Nephron (organoid): ENCODE data around the gene DZIP1.

Experiments
- H3K27ac Mint-ChIP-seq, 3 experiments: 2 replicates each; pipeline ENCODE4 v1.8.0; 2020; ENCODE audit warnings: mixed read lengths in 3 of 3, mild to moderate bottlenecking in 2 of 3, moderate library complexity in 1 of 3
- H3K27me3 Mint-ChIP-seq: 2 replicates; pipeline ENCODE4 v1.8.0; 2021; ENCODE audit warnings: low read depth, mild to moderate bottlenecking, moderate library complexity, mixed read lengths
- H3K36me3 Mint-ChIP-seq: 2 replicates; pipeline ENCODE4 v1.8.0; 2020; ENCODE audit warnings: low read depth, mixed read lengths
- H3K4me1 Mint-ChIP-seq: 2 replicates; pipeline ENCODE4 v1.8.0; 2020; ENCODE audit warnings: mixed read lengths
- H3K4me3 Mint-ChIP-seq, 3 experiments: 2 replicates each; pipeline ENCODE4 v1.8.0; 2020; ENCODE audit warnings: mild to moderate bottlenecking in 3 of 3, mixed read lengths in 3 of 3, moderate library complexity in 2 of 3
- H3K9me3 Mint-ChIP-seq: 2 replicates; pipeline ENCODE4 v1.8.0; 2020; ENCODE audit warnings: mixed read lengths
- TF ChIP-seq, protein P1 (sequence below), 3 experiments: fragments of 200-600 bp; sonication (generic); IDR thresholded peaks; one replicate each; pipeline ENCODE4 v1.5.0; 2021; ENCODE audit warnings: antibody characterized with exemption in 3 of 3; ENCODE audit not compliant: unreplicated experiment in 3 of 3

Gene DZIP1

DNA sequence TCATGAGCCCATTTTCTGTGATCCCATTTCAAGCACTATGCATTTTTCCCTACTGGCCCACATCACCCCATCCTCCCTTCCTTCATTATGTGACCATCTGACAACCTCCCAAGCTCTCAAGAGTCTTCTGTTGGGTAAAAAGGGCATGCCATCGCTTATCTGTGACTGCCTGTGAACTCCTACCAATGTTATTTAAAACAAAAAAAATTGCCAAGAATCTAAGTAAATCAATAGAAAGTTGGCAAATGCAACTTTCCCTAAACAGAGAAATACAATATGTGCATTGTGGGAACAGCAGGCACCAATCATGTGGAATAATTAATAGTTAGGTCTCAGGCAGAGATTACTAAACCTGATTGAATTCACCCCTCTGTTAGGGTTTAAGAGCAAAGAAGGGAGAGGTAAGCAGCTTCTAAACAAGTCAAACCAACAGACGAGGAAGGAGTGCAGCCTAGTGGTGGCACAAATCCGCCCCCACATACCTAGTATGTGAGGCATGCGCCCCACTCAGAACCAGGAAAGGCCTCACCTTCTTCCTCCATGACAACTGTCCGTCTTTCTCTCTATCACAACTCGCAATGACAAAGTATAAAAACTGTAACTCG lies 29.8 kb downstream of the DZIP1 start:
- H3K4me3 Mint-ChIP-seq: no peak overlapping the region
- TF ChIP-seq, protein P1, sequence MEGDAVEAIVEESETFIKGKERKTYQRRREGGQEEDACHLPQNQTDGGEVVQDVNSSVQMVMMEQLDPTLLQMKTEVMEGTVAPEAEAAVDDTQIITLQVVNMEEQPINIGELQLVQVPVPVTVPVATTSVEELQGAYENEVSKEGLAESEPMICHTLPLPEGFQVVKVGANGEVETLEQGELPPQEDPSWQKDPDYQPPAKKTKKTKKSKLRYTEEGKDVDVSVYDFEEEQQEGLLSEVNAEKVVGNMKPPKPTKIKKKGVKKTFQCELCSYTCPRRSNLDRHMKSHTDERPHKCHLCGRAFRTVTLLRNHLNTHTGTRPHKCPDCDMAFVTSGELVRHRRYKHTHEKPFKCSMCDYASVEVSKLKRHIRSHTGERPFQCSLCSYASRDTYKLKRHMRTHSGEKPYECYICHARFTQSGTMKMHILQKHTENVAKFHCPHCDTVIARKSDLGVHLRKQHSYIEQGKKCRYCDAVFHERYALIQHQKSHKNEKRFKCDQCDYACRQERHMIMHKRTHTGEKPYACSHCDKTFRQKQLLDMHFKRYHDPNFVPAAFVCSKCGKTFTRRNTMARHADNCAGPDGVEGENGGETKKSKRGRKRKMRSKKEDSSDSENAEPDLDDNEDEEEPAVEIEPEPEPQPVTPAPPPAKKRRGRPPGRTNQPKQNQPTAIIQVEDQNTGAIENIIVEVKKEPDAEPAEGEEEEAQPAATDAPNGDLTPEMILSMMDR (IDR thresholded peaks at IDR 0.05; ENCODE audit: unreplicated experiment in 3 of 3): no peak
- peaks cover 83% of the 10 kb centered on the region for H3K36me3 Mint-ChIP-seq
- H3K27me3 Mint-ChIP-seq: no peaks in the 10 kb centered on the region
- no peaks in the 10 kb centered on the region for H3K9me3 Mint-ChIP-seq
- H3K4me1 Mint-ChIP-seq: no peaks in the 10 kb centered on the region
- H3K27ac Mint-ChIP-seq: no peak overlapping the region

DNA sequence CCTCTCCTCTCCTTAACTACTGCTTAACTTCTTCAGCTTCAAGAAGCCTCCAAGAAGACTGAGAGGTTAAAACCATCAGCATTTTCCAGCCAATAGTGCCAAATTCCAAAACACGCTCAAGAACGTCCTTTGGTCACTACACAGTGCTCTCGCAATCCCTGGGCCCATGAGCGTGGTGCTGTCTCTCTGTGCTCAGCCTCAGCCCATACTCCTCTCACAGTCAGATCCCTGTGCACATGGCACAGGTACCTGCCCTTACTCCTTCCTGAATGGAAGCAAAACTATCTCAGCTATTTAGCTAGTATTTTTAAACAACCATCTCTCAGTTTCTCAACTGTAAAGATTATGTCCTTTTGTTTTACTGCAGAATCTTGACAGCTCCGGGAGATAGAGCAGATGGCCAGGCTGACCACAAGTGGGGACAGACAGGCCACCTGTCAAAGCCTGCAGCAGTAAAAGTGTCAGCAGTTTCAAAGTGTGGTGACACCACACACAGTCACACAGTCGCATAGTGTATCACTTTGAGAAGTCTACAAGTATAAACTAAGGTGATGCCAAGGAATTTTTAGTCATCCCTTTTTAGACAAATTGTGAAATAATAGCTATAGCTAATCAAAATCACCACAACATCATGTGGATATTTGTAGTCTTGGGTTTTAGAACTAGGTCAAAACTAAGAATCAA lies 35.7 kb downstream of the DZIP1 start:
- H3K36me3 Mint-ChIP-seq: peaks cover 63% of the 10 kb centered on the region
- no peaks in the 10 kb centered on the region for H3K27me3 Mint-ChIP-seq
- H3K27ac Mint-ChIP-seq: peak overlapping the region in 2 of 3 experiments; percentile 4 to 49
- H3K4me1 Mint-ChIP-seq: peaks cover 7% of the 10 kb centered on the region
- no peaks in the 10 kb centered on the region for H3K9me3 Mint-ChIP-seq
- TF ChIP-seq, protein P1 (IDR thresholded peaks at IDR 0.05; ENCODE audit: unreplicated experiment in 3 of 3): no peak
- H3K4me3 Mint-ChIP-seq: no peak overlapping the region

DNA sequence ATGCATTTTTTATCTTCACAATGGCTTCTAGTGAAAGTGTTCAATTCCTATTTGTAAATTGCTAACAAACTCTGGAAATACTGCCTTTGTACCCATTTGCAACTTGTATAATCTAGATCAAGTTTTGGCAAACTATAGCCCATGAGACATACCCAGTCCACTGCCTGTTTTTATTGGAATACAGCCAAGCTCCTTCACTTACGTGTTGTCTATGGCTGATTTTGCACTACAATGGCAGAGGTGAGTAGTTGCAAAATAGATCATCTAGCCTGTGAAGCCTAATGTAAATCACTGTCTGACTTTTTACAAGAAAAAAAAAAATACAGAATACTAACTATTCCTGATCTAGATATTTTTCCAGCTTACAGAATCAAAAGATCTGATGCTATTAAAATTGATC lies 37.1 kb downstream of the DZIP1 start:
- Mint-ChIP-seq H3K27me3 (no peaks in the 10 kb centered on the region), H3K36me3 (peaks cover 64% of the 10 kb centered on the region), H3K27ac (no peak overlapping the region), H3K9me3 (no peaks in the 10 kb centered on the region), H3K4me1 (peaks cover 8% of the 10 kb centered on the region), H3K4me3 (no peak overlapping the region)
- TF ChIP-seq, protein P1 (IDR thresholded peaks at IDR 0.05; ENCODE audit: unreplicated experiment in 3 of 3): no peak

DNA sequence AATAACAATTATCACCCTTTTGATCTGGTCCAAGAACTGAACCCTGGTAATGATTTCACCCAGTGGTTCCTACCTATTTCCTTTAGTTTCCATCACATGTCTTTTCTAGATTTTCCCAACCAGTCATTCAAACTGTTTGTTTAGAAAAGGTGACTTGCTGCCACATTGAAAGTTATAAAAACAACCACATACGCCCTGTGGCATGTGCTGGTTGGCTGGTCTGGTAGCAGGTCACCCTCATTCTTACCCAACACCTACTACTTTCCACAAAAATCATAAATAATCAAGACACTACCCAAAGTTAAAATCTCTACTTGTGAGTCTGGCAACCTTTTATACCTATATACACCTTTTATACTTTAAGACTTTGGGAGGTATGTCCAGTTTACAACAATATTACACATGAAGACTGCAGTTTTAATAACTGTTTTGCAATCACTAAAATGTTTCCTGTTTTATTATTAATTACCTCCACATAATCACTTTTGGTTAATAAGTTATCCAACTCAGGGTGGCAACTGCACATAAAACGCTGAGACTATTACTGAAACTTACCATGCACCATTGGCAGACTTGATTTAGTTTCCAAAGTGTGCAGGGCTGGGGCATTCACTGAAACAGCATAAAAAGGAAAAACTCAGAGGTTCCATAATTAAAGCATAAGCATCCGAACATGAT lies 38.9 kb downstream of the DZIP1 start:
- TF ChIP-seq, protein P1 (IDR thresholded peaks at IDR 0.05; ENCODE audit: unreplicated experiment in 3 of 3): no peak
- Mint-ChIP-seq H3K4me1 (peaks cover 17% of the 10 kb centered on the region), H3K36me3 (peaks cover 61% of the 10 kb centered on the region)

DNA sequence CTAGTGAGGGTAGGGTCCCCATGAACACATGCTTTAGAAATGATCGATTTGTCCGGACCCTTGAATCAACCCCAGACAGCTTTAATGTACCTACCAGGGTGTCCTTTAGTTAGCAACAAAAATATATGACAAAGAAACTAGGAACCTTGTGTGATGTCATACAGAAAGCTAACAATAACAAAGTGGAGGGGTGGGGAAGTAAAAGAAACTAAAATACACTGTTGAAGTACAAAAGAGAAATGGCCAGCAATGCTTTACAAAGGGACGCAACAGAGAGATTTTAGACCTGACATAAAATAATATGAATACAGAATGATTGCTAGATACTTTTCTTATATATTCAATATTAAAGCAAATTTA lies 40.0 kb downstream of the DZIP1 start:
- TF ChIP-seq, protein P1 (IDR thresholded peaks at IDR 0.05; ENCODE audit: unreplicated experiment in 3 of 3): no peak
- H3K36me3 Mint-ChIP-seq: peaks cover 57% of the 10 kb centered on the region
- H3K27ac Mint-ChIP-seq: peak overlapping the region in 2 of 3 experiments; percentile 51 to 81
- no peaks in the 10 kb centered on the region for H3K9me3 Mint-ChIP-seq
- H3K27me3 Mint-ChIP-seq: no peaks in the 10 kb centered on the region
- H3K4me1 Mint-ChIP-seq: peaks cover 17% of the 10 kb centered on the region
- no peak overlapping the region for H3K4me3 Mint-ChIP-seq

More for the DNA sequence above, 38.9 kb downstream of the DZIP1 start:
- Mint-ChIP-seq H3K27me3 (no peaks in the 10 kb centered on the region), H3K4me3 (no peak overlapping the region), H3K9me3 (no peaks in the 10 kb centered on the region), H3K27ac (peak overlapping the region; percentile 13 to 73 (median 51))
